22Rv1 (cell line): ENCODE measurements around the gene TLNRD1.

ENCODE experiments used
- CTCF ChIP-seq: fragments of 450-650 bp; IDR thresholded peaks from 2 replicates; pipeline ENCODE4 v1.5.1; 2017; ENCODE audit warnings: mild to moderate bottlenecking
- ZFX ChIP-seq: fragments of 450-650 bp; IDR thresholded peaks from 2 replicates; pipeline ENCODE4 v1.6.1; 2017; ENCODE audit warnings: antibody characterized with exemption, borderline replicate concordance

DNA sequence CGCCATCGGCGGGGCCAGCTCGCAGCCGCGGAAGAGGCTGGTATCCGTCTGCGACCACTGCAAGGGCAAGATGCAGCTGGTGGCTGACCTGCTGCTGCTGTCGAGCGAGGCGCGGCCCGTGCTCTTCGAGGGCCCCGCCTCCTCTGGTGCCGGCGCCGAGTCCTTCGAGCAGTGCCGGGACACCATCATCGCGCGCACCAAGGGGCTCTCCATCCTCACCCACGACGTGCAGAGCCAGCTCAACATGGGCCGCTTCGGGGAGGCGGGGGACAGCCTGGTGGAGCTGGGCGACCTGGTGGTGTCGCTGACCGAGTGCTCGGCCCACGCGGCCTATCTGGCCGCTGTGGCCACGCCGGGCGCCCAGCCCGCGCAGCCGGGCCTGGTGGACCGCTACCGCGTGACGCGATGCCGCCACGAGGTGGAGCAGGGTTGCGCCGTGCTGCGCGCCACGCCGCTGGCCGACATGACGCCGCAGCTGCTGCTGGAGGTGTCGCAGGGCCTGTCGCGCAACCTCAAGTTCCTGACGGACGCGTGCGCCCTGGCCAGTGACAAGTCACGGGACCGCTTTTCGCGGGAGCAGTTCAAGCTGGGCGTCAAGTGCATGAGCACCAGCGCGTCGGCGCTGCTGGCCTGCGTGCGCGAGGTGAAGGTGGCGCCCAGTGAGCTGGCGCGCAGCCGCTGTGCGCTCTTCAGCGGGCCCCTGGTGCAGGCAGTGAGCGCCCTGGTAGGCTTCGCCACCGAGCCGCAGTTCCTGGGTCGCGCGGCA lies 1.8 kb downstream of the TLNRD1 start:
- TF ChIP-seq CTCF = no peak
- TF ChIP-seq ZFX = no peak
